NCI-H1105 (cell line): ENCODE measurements around the gene ENTPD6.

ENCODE experiments used
- DNase-seq: peaks from one replicate; lab custom pipeline; 2025; lab: John Stamatoyannopoulos, UW

Gene ENTPD6

GRCh38 chr20:25242231-25242630, 46.7 kb downstream of the ENTPD6 start:
- no peak for DNase-seq

GRCh38 chr20:25243416-25243979, 48.0 kb downstream of the ENTPD6 start:
- no peak for DNase-seq

DNA sequence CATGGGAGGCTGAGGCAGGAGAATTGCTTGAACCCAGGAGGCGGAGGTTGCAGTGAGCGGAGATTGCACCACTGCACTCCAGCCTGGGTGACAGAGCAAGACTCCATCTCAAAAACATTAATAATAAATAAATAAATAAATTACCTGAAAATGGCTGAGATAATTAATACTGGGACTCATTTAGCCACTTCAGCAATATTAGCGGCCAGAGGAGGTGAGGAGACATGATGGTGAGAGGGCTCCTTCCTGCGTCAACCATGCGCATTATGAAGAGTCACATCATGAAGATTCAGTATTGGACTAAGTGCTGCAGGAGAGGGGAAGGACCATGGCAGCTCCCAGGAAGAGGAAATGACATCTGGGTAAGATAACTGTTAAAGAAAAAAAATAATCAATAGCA, 49.5 kb downstream of the ENTPD6 start:
- DNase-seq: no peak

DNA sequence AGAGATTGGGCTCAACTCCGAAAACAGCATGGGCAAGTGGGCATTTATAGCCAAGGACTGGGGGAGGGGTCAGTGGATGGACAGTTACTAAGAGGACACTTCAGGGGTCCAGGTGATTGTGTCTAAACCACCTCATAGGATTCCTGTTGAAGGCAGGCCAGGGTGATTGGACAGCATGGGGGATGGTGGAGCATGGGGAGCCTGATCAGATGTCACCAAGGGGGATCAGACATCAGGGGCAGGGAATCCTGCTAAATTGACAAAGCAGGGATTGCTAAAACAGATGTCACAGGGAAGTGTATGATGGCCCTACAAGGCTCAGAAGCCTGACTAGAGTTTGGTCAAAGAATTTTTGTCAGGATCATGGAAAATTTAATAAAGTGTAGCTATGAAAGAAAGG, 49.9 kb downstream of the ENTPD6 start:
- DNase-seq: no peak

- DNase-seq: no peak
Observed at GRCh38 chr20:25246182-25246999, 50.9 kb downstream of the ENTPD6 start.

- peak; percentile 43 for DNase-seq
Observed at GRCh38 chr20:25247000-25247517, 51.5 kb downstream of the ENTPD6 start.

DNA sequence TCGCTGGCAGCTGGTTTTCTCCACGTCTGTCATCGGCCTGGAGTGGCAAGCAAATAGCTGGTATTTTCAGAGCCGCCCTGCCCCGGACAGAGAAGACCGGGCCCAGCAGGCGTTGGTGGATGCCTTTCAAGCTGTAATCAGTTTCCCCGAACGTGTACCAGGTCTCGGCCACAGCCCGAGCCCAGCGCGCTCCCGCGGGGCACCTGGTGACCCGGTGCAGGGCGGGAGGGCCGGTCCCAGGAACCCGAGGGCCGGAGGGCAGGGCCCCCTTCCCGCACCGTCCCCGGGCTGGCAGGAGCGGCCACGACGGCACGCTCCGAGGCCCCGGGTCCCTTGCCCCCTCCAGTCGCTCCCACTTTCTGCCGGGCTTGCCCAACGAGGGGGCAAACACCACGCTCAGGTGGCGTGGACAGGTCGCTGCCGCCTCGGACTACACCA, 52.0 kb downstream of the ENTPD6 start:
- DNase-seq: peak; percentile 43

DNA sequence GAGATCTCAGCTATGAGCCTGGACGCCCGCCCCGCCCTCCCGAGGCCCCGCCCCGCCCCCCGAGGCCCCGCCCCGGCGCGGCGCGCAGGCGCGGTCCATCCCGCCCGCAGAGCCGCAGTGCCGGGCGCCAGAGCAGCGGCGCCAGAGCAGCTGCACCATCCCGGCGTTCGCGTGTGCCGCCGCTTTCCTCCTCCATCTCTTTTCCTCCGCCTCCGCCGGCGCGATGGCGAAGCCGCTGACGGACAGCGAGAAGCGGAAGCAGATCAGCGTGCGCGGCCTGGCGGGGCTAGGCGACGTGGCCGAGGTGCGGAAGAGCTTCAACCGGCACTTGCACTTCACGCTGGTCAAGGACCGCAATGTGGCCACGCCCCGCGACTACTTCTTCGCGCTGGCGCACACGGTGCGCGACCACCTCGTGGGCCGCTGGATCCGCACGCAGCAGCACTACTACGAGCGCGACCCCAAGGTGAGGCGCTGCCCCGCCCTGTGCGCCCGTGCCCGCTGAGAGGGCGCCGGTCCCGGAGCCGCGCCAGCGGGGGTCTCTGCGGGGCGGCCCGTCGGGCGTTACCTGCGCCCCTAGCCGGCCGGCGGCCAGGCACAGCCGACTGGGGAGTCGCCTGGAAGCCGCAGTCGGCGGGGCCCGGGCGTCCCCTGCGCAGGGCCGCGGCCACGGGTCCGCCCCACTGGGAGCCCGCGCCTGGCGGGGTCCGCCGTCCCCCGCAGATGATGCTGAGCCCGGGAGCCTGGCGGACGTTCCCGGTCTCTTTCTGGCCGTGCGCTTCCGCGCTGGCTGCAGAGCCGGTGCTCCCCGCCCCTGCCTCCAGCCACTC, 52.7 kb downstream of the ENTPD6 start, which contains the start of gene PYGB:
PYGB (plus strand) TSS at position 130 of the 830 bp plus-strand sequence; CDS start at position 224, 94 bp downstream.
- peak; percentile 62 for DNase-seq

- no peak for DNase-seq
Observed at GRCh38 chr20:25248786-25249172, 53.3 kb downstream of the ENTPD6 start.

DNA sequence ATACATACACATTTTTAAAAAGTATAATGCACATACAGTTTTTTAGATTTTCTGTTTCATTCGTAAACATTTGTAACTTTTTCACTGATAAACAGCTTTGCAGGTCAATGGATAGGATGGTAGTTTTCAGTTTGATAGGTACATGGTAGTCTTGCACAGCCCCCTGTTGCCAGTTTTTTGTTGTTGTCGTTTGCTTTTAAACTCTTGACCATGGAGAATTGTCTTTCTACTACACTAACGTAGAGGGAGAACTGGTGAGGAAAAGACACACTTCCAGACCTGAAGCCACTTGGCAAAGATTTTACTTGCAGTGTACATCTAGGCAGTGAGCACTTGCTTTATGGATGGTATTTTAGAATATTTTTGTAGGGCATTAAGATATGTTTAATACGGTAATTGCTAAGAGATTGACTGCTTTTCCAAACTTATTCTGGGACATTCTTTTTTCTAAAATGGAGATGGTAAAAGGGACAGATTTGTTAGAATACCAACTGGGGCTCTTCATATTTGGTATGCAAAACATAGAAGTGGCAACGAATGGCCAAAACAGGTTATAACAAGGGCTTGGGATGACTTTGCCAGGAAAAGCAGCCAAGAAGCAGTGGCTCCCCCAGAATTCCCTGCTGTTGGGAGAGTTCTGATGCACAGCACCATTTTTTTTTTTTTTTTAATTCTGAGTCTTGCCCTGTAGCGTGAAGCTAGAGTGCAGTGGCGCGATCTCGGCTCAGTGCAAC, 53.9 kb downstream of the ENTPD6 start:
- DNase-seq: no peak

DNA sequence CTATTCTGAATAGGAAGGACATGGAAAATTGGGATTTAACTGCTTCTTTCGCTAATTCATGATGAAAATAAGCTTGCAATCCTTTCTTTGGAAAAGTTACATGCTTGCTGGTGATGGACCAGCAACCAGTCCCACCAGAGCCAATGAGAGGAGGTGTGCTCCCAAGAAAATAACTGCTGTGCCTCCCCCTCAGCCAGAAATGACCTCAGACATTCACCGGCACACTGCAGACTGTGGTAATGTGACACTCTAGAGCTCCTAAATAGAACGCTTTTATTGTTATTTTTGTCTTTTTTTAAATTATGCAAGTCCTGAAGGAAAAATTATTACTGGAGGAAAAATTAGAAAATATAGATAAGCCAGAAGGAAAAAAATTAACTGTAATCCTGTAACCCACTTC, 55.0 kb downstream of the ENTPD6 start:
- no peak for DNase-seq

GRCh38 chr20:25251019-25251418, 55.5 kb downstream of the ENTPD6 start:
- DNase-seq: no peak

DNA sequence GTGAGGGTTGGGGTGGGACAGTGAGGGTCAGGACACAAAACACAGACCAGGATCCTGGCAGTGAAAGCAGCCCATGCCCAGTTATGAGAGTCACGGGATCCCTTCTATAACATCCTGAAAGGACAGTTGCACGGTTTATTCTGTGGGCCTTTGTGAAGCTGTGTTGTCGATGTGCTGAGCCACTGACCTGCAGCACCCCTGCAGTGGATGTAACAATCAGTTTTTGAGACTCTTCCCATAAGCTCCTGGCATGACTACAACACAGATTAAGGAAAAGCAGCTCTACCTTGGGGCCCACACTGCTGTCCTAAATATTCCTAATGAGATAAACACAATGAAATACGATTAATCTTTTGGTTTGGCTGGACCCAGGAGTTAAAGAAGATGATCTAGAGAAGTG, 56.0 kb downstream of the ENTPD6 start:
- no peak for DNase-seq

DNA sequence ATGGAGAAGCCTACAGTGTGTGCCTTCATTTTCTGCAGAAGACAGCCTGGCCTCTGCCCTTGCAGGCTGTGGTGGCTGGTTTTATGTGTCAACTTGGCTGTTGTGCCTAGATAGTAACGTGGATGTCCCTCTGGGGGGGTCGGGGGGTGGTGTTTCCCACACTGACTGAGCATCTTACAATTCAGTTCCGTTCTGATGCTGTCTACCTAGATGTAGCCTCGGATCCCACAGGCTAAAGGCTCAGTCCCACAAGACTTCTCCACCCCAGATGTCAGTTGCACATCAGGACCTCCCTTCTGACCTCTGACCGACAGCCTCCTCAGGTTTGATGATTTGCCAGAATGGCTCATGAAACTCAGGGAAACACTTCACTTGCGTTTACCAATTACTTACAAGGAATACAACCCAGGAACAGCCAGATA, 56.7 kb downstream of the ENTPD6 start:
- no peak for DNase-seq

DNA sequence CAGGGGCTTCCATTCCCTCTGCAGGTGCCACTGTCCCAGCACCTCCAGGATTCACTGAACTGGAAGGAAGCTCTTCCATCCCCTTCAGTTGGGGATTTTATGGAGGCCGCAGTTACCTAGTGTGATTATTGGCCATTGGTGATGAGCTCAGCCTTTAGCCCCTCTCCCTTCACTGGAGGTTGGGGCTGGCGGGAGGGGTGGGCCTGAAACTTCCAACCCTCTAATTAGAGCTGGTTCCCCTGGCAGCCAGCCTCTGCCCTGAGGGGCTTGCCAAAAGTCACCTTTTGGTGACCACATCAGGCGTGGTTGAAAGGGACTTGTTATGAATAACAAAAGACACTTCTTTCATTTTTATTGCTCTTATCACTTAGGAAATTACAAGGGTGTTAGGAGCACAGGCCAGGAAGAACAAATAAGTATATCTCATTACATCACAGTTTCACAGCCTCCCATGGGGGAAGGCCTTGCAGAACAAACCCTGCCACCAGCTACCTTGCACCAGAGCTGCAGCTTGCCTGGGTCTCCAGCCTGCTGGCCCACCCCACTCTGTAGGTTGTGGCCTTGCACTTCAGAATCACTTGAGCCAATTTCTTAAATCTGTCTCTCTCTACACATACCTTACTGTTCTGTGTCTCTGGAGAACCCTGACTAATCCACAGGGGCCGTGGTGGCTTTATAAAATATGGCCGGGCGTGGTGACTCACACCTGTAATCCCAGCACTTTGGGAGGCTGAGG, 57.3 kb downstream of the ENTPD6 start:
- DNase-seq: peak; percentile 16

GRCh38 chr20:25253606-25254275, 58.2 kb downstream of the ENTPD6 start:
- DNase-seq: no peak

DNA sequence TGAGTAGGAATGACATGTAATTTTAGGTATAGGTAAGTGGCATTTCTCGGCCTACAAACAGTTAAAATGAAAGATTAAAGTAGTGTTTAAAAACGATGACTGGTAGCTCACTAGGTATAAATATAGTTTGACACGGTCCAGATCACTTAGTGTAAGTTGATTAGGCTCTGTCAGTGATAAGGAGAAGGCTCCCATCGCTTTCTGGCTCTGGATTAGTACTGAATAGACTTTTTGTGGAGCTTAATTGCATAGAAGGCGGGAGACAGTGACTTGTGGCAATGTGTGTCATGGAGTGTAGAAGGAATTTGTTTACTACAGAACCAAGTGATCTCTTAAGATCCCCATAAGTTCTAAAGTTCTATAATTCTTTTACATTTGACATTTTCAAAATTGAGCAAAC, 59.1 kb downstream of the ENTPD6 start:
- no peak for DNase-seq

DNA sequence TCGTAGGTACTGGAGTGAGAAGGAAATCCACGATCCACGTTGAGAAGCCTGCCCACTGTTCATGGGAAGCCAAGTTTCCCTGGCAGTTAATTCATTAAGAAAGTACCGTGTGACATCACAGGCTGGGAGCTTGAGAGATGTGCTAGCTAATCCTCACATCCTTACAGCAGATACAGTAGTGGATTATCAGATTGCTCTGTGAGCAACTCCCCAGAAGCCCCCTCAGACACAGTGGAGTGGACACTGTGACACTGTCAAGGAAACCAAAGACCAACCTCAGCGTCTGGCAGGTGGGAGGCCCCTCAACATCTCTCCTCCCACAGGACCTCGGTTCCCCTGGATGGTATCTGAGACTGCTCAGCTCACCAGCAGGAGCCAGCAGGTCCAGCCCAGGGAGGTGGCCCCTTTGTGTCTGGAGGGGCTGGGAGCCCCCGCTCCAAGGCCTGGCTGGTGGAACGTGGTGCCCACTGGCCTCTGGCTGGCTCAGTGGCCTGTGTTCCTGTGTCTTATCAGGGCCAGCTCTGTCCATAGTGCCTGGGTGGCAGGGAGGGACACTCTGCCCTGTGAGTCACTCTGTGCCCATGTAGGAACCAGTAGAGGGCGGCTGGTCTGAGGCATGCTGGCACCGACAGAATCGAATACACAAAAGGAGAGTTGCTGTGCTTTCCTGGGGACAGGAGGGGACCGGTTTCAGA, 59.6 kb downstream of the ENTPD6 start:
- no peak for DNase-seq

DNA sequence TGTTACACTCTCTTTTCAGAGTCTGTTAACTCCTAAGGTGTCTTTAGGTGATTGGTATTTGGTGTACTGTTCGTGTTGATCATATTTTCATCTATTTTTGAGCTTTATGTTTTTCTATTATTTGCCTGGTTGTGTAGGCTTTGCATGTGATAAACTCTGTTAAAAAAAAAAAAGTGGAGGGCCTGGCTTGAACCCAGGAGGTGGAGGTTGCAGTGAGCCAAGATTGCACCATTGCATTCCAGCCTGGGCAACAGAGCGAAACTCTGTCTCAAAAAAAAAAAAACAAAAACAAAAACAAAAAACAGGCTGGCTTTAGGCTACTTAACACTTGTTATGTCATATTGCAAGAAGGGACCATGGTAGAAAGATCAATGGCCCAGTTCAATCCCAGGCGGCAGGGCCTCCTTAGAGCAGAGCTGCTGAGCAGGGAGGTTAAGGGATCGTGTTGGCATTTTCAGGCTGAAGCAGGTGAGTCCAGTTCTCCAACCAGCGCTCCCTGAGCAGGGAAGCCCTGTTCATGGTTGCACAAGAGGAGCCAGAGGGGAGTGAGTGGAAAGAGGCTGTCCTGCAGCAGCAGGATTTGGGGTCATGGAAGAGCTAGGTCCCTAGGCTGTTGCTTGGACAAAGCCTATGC, 60.8 kb downstream of the ENTPD6 start:
- no peak for DNase-seq
